NCI-H82 treated with DMSO at 0.1 percent for 48 hours (cell line): ENCODE results near the gene NFATC2.

Experiments
- DNase-seq: peaks from one replicate; lab custom pipeline; 2025; ENCODE audit not compliant: unreplicated experiment; lab: John Stamatoyannopoulos, UW

Gene NFATC2

DNA sequence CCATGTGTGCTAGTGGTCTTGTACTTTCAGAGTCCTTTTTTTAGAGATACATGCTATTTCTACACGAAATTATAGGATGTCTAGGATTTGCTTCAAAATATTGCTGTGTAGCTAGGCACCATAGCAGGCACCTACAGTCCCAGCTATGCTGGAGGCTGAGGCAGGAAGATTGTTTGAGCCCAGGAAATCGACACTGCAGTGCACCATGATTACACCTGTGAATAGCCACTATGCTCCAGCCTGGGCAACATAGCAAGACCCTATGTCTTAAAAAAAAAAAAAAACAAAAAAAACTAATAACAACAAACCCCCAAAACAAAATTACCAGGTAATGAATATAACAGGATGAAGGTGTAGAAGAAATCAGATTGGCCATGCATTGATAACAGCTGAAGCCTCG is 121.7 kb downstream of the NFATC2 start:
- DNase-seq, result no peak

DNA sequence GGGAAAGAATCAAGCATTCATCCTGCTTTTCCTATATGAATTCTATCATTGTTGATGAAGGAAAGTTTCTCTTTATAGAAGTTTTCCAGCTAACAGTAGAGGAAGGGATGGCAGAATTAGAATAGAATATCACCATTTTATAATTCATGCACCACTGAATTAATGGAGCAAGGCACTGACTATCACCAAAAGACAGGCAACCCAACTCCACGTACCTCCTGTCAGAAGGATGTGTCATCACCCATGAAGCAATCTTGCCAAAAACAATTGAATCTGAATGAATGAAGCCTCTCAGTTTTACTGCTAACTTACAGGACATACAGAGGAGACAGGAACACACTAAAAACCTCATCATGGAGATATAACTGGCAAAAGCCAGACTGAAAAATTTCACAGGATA is 122.4 kb downstream of the NFATC2 start:
- DNase-seq, result no peak

DNA sequence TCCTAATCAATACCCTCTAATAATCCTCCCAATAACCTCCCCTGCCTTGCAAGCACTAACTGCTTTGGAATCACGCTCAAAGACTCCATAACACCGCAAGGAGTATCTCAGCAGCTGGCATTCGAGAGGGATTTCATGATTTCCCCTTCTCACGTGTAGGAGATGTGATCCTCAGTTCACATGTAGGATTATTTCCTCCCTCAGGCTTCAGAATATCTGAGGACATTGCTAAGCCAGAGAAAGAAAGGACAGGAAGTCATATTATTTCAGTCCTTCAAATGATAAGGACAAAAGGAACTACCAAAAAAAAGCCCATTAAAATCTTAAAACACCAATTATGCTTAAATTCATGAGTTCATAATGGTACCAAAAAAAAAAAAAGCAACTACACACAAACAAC is 122.9 kb downstream of the NFATC2 start:
- no peak for DNase-seq

DNA sequence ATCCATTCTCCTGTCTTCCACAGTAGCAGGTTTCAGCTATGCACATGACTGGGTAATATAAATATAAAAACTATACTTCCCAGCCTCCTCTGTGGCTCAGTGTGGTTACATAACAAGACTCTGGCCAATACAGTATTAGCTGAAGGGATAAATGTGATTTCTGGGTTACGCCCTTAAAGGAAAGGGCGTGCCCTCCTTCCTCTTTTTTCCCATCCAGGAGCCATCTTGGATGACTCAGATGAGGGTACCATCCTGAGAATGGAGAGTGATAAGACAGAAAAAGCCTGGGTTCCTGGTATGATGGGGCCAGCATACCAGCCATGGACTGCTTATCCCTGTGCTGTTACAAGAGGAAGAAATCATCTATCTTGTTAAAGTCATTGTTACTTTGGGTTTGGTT is 123.3 kb downstream of the NFATC2 start:
- no peak for DNase-seq

DNA sequence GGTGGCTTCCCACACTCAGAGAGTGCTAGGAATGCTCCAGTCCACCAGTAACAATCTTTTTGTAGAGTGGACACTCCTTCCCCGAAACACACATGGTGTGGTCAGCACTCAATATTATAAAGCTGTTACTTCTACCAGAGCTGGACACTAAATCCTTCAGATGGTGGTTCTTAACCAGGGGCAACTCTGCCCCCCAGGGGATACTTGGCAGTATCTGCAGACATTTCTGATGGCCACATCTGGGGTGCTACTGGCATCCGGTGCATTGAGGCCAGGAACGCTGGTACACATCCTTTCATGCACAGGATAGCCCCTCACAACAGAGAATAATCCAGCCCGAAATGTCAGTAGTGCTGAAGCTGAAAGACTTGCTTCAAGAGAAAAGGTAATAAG is 124.4 kb downstream of the NFATC2 start:
- no peak for DNase-seq

DNA sequence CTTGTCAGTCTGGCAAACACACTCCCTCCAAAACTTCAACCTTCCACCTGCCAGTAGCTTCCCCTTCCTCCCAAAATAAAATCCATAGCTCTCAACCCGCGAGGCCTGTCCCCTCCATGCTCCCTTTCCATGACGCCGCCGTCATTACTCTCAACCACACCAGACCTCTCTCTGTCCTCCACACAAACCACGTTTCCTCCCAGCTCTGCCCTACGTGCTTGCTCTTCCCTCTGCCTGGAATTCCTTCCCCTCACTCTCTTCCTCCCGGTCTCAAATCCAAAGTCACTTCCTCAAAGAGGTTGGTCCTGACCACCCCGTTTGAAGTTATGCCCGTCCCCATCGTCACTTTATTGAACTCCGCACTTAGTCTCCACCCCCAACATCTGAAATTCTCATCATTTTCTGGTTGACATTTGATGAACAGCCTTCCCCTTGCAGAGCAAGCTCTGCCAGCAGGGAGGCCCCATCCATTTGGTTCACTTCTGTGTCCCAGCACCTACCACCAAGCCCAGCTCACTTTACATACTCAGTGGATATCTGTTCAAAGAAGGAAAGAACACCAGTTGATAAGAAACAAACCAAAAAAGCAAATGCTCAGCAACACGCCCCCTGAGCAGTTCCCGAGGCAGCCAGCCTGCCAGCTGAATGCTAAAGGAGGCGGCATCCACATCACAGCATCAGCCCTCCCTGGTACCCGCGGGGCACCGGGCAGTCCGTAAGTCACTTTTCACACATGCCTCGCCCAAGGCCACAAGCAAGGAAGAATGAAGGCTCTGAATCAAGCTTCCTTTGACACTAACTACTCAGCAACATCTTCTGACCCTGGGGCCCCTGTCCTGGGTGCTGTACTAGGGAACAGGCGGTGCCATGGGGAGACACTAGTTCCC is 125.0 kb downstream of the NFATC2 start:
- DNase-seq, result no peak

DNA sequence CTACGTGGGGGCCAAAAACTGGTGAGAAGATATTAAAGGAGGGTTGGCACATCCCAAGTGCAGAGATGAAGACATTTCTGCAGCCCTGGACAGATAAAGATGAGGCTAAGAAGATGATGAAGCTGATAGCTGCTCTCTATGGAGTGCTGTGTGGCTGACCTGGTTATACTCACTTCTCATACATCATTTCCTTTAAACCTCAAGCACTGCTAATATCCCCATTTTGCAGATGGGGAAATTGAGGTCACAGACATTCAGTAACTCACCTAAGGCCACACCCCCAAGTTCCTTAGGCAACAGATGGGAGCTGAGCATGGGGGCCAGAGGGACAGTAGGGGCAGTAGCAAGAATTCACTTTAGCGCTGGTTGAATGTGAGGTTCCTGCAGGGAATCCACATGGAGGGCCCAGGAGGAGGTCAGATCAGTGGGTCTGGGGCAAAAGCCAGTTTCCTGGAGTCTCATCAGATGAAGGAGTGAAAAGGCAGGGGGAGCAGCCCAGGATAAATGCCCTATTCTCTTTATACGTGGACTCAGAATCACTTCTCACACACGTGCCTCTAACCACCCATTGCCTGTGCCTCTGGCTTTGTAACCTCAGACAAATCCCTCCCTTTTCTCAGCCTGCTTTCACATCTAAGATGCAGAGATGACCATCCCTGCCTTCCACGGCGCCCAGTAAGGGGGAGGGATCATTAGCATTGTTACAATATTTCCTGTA is 125.8 kb downstream of the NFATC2 start:
- DNase-seq, result no peak

DNA sequence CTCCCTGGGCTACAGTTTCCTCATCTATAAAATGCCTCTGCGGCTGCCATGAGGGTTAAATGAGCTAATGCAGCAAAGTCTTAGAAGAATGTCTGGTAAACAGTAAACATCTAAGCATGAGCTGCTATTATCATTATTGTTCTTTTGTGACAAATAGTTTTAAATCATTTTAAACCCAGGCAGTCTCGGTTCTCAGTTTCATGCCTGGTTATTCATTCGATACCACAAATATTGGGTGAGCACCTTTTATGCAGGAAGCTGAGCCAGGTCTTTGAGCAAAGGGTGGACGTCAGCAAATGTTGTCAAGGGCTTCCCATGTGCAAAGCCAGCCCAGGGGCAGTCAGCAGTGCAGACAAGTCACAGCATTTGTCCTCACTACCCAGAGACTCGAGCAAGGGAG is 128.7 kb downstream of the NFATC2 start:
- no peak for DNase-seq

DNA sequence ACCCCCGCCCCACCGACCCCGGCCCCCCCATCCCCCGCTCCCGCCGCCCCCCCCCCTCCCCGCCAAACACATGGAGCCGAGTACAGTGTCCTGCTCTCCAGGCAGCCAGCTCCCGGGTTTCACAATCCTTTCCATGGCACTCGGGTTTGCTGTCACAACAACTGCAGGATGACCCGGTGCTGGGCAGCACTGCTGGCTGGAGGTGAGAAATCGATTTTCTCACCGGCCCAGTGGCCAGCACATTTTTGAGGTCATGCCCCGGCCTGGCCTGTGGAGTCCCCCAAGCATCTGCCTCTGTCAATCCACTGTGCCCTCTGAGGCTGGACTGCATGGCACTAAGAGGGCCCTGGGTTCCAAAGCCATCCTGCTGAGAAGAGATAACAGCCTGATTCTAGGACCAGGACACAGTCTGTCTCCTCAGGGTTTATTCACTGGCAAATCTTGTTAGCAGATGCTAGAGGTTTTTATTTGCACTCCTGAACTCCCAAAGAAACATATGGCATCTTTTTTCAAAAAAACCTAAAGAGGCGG is 129.5 kb downstream of the NFATC2 start:
- DNase-seq, result peak; percentile 95

DNA sequence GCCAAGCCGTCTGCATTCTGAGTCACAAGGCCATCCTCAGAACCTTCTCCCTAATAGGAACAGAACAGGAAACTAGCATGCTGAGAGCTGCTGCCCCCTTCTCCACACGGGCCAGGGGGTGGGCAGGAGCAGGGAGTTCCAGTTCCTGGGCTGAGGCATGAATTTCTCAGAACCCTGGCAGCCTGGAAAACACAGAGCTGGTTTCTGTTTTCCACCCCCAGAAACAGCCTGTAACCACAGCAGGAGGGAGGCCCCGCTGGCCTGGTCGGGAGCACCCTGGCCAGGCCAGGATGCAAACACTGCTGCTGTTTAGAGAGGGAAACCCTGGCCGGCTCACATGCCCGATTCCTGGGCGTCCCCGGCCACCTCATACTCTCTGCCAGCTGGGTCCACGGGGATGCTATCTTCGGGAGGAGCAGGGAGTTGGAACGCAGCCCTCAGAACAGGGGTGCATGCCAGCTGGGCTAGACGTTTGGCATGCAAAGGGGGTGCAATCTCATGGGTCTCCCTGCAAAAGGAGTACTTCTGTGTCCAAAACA is 130.1 kb downstream of the NFATC2 start:
- no peak for DNase-seq

DNA sequence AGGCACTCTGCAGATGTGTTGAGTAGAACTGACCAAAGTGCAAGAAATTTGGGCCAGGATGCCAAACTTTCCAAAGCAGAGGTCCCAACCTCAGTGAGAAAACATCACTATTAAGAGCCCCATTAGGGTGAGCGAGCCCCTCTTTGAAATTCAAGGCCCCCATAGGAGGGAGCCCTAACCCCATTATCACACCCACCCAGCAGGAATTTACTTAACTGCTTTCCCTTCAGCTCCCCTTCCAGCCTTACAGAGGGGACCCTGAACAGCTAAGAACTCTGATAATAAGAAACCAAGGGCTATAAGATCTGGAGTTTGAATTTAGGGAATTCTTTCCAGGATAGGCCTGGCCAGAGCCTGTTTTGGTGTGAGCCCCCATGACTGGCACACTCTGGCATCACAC is 130.6 kb downstream of the NFATC2 start:
- DNase-seq, result no peak

DNA sequence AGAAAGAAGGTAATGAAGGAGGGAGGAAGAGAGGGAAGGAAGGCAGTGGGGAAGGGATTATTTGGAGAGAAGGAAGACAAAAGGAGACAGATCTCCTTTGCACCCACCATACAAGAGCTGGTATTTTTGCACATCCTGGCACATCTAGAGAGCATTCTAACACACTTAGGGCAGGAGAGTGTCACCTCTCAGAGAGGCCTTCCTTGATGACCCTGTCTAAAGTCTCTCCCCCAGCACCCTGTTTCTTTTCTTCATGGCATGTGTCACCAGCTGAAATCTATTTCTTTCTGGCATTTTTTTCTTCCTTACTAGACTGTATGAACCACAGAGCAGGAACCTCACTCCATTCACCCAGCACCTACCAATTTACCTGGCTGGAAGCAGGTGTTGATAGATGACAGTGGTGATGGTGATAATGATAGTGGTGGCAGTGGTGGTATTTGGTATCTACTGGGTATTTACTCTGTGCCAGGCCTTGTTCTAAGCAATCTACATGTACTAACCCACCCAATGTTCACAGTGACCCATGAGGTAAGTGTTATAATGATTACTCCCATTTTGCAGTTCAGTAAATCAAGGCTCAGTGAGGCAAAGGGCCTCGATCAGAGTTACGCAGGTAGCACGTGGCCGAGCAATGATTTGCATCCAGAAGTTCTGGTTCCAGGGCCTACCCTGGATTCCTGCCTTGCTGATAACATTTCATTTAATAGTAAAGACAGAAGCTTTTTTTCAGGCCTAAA is 131.8 kb downstream of the NFATC2 start:
- no peak for DNase-seq

DNA sequence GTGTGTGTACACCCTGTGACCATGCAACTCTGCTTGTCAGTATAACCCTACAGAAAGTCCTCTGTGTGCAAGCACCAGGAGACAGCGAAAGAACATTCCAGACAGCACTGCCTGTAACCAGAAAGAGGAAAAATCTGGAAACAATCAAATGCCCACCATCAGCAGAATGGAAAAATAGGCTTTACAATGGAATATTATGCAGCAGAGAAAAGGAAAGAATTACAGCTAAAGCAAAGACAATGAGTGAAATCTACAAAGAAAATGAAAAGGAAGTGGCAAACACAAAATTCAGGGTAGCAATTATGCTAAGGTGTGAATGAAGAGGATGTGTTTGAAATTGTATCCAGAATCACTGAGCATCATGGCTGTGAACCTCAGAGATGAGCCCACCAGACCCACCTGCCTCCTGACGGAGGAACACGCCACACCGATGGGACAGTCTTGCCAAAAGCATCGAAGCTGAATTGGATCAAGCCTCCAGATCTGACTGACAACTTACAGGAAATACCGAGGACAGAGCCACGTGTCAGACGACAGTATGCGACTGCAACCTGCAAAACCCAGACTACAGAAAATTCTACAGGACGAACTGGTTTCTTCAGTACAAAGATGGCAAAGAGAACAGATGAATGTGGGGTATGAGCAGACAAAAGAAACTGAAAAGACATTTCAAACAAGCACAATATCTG is 133.2 kb downstream of the NFATC2 start:
- no peak for DNase-seq

DNA sequence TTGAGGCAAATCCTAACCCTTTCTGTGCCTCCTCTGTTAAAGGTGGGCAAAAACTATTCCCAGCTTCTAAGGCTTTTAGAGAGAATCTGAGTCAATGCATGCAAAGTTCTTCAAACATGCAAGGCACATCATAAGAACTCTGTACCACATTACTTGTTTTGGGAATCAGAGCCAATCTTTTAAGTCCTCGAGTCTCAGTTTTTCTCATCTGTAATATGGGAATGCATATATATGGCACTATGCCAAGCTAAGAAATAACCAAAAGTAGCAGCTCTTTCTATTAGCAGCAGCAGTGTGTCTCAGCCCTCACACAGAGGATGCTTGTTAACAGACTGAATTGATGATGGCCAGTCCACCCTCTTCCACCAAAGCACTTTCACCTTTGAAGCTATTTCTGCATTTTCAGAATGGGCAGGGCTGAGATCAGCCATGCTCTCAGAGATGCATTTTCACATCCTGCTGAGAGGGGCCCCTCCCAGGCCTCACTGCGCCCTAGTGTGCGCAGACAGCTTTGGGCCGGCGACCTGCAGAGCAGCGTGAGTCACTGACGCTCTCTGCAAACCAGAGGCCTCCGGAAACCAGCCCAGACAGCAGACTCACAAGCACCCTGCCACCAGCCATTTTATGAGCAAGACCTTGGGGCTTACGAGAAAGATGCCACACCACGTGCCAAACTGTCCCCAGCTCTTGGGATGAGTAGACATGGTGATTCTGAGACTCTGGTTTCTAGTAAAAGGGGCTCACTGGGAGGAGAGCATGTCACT is 138.0 kb downstream of the NFATC2 start:
- no peak for DNase-seq

DNA sequence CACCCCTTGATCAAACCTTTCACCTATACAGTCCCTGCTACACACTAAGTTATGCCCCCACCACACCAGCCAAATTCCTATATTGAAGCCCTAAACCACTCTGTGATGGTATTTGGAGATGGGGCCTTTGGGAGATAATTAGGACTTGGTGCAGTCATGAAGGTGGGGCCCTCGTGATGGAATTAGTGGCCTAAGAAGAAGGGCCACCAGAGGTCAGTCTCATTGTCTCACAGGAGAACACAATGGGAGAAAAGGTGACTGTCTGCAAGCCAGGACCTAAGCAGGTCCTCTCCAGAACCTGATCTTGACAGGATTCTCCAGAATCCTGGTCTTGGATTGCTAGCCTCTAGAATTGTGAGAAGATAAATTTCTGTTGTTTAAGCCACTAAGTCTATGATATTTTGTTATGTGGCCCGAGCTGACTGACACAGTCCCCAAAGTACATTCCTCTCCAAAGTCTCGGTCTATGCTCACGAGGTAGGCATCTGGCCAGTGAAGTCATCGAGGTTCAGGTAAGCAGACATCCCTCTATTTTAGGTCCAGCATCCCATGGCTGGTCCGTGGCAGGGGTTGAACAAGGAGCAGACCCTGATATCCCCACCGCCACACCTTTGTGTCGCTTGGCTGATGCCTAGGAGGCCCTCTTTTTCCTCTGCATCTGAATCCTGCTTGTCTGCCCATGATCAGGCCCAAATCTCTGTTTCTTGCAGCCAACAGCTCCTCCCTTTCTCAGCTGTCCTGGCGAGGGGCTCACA is 138.9 kb downstream of the NFATC2 start:
- no peak for DNase-seq

DNA sequence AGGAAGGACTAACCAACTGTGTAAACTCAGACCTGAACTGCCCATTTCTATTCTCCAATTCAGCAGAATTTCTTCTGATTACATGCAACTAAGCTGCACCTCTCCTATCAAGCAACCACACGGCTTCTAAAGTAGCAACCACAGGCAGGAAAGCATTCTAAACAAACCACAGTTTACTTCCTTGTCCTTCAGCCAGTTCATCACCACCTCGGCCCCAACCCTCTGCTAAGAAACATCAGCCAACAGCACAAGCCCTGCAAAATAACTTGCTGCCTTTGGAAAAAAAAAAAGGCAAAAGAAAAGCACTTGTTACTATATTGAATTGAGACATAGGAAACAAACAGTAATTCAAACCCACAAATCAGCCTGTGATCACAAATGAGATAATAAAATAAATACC is 140.3 kb downstream of the NFATC2 start:
- no peak for DNase-seq

DNA sequence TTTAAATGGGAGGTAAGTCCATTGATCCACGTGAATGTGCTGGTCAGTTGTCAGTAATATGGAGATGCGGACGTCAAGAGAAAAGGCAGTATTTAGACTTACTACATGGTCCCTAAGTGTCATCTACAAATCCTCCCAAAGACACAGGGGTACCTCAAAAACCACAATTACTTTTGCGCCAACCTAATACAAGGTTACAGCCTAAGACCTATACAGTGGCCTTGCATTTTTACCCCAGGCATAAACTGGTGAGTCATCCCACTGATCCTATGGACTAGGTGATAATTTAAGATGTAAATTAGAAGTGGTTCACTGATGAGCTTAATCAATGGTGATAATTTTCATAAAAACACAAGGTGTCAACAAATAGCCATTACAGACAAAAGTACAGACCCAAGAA is 141.0 kb downstream of the NFATC2 start:
- DNase-seq, result no peak

DNA sequence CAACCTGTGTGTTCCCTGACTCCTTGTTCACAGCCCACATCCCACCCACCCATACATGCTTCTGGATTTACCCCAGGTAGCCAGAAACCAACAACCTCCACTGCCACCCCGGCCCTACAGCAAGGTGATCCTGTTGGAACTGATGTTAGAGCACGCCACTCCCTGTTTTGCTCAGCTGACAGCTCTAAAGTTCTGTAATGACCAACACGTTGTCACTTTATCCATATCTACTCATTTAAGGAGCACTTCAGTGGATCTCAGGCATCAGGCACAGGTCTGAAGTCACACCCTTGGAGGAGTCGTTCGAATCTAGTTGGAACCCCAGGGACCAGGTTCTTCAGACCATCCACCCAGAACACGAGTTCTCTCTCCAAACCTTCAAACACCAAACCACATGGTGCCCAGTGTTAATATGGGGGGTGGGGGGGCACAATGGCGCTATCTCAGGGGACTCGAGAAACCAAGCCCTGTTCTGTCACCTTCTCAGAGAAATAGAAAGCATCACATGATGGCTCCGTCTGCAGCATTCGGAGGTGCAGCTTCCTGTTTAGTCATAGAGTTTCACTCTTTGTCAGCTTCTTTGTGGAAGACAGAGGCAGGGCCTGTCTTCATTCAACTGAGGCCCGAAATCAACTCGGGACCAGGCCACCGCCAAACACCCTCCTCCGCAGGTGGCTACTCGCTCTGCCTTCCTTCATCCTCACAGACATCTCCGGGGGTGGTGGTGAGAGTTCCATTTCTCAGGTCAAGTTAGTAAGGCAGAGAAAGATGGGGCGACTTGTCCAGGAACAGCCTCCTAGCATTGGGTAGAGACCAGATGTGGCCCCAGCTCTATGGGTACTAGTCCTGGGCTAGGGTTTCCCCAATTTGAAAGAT is 142.2 kb downstream of the NFATC2 start:
- no peak for DNase-seq
